ENCODE measurements around the gene EIF4B.

DNA sequence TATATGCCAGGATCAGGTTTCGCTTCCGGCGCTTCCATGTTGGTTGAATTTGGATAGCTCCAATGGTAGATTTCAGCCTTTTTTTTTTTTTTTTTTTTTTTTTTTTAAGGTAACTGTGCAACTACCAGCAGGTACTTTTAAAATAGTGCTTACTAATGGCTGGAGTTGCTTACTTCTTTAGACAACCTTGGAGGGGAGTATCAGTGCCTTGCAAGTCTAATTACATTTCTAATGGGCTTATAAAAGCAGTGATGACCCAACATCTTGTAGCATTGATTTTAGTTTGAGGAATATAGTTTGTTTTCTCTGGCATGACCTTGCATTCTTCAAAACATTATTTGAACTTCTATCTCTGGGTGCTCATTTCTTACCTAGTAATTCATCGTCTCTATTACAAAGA is 1.1 kb downstream of the EIF4B start:
- TF ChIP-seq, protein P1, sequence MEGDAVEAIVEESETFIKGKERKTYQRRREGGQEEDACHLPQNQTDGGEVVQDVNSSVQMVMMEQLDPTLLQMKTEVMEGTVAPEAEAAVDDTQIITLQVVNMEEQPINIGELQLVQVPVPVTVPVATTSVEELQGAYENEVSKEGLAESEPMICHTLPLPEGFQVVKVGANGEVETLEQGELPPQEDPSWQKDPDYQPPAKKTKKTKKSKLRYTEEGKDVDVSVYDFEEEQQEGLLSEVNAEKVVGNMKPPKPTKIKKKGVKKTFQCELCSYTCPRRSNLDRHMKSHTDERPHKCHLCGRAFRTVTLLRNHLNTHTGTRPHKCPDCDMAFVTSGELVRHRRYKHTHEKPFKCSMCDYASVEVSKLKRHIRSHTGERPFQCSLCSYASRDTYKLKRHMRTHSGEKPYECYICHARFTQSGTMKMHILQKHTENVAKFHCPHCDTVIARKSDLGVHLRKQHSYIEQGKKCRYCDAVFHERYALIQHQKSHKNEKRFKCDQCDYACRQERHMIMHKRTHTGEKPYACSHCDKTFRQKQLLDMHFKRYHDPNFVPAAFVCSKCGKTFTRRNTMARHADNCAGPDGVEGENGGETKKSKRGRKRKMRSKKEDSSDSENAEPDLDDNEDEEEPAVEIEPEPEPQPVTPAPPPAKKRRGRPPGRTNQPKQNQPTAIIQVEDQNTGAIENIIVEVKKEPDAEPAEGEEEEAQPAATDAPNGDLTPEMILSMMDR (IDR thresholded peaks at IDR 0.05) = no peak
- TF ChIP-seq POLR2A (IDR thresholded peaks at IDR 0.05) = no peak
- no peak for TF ChIP-seq EP300 (IDR thresholded peaks at IDR 0.05)

All from tibial nerve (tissue), 4 donors.